GM12864 (cell line): ENCODE data around the gene PRKCZ.

Experiments
- DNase-seq: peaks from one replicate; pipeline ENCODE4 v3.0.0-alpha.2; 2011; ENCODE audit warnings: low read depth
- H3K4me3 ChIP-seq: 2 replicates; pipeline ENCODE4 v1.5.1; 2011; ENCODE audit warnings: mild to moderate bottlenecking, low read depth, low read length, control low read depth
- CTCF ChIP-seq: IDR thresholded peaks from 2 replicates; pipeline ENCODE4 v1.5.1; 2011; ENCODE audit warnings: low read depth, mild to moderate bottlenecking, moderate library complexity, low read length, control low read depth, inconsistent platforms; ENCODE audit errors: missing control alignments

PRKCZ gene

DNA sequence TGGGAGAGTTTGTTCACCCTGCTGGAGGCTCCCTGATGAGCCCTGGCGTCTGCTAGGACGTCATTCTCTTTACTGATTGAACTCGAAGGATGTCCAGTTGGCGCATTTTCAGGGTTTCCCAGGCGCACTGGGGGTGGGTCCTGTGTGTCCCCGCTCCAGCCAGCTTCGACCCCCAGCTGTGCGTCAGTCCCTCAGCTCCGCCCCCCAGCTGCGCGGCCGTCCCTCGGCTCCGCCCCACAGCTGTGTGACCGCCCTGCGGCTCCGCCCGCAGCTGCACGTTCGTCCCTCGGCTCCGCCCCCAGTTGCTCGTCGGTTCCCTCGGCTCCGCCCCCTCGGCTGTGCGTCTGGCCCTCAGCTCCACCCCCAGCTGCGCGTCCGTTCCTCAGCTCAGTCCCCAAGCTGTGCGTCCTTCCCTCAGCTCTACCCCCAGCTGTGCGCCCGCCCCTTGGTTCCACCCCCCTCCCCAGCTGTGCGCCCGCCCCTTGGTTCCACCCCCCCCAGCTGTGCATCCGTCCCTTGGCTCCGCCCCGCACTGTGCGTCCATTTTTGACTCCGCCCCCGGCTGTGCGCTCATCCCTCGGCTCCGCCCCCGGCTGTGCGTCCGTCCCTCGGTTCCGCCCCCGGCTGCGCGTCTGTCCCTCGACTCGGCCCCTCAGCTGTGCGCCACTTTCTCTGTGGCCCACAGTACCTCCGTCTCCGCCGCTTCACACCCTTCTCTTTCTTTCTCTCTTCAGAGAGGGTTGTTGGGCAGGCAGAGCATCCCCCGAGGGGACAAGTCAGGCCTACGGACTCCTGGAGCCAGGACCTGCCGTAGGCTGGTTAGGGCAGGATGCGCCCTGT is 83.0 kb downstream of the PRKCZ start:
- peak; percentile 70 for DNase-seq
- TF ChIP-seq CTCF: no peak
- H3K4me3 ChIP-seq: peak overlapping the region; percentile 38

- DNase-seq: no peak
- H3K4me3 ChIP-seq: no peak overlapping the region
- TF ChIP-seq CTCF: no peak
Observed at GRCh38 chr1:2133879-2134215, 83.6 kb downstream of the PRKCZ start.

GRCh38 chr1:2134266-2134620 is 84.0 kb downstream of the PRKCZ start:
- no peak for TF ChIP-seq CTCF
- no peak overlapping the region for H3K4me3 ChIP-seq
- DNase-seq: no peak

- TF ChIP-seq CTCF: no peak
- H3K4me3 ChIP-seq: no peak overlapping the region
- no peak for DNase-seq
Observed at GRCh38 chr1:2134621-2135307, 84.6 kb downstream of the PRKCZ start.

DNA sequence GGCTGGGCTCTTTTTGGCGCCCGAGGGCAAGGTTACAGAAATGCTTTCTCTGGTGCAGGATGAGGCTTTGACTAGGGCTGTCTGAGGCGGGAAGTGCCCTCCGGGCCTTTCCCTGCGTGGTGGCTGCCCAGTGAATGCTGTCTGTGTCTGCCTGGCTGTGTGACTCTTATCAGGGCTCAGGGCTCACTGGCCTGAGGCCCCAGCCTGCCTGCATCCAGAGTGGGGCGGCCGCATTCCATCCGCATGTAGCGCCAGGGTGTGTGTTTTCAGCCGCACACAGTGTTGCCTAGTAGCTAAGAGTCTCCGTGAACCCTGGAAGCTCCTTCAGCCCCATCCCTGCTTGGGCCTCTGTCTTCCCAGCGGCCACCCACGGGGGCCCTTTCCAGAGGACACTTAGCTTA is 85.2 kb downstream of the PRKCZ start:
- DNase-seq: no peak
- TF ChIP-seq CTCF: no peak
- no peak overlapping the region for H3K4me3 ChIP-seq

DNA sequence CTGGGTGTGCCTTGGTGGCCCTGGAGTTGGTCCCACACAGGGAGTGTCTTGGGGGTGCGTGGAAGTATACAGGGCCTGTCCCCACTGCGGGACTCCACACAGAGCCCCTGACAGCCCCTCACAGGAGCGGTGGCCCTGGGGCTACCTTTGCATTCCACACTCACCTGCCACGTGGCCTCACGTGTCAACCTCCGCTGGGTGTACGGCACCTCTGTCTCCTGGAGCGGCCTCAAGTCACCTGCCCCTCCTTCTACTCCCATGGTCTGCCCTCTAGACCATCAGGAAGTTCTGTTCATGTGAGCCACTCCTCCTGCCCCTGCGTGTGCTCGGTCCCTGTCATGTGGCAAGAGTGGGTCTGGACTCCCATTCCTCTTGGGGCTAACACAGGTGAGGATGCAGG is 85.7 kb downstream of the PRKCZ start:
- no peak for TF ChIP-seq CTCF
- DNase-seq: no peak
- H3K4me3 ChIP-seq: no peak overlapping the region
